Lower leg skin (tissue), 3 donors: ENCODE results near the gene GLE1.

Experiments used
- POLR2A ChIP-seq, 2 donors: fragments of 450-650 bp; IDR thresholded peaks; one replicate each; pipeline ENCODE4 v1.6.1; 2016 to 2017; ENCODE audit warnings: antibody characterized with exemption in 2 of 2, mild to moderate bottlenecking in 1 of 2, moderate library complexity in 1 of 2
- TF ChIP-seq, protein P1 (sequence below), 3 donors: fragments of 450-650 bp; IDR thresholded peaks; one replicate each; pipeline ENCODE4 v1.5.1; 2016; ENCODE audit warnings: antibody characterized with exemption in 3 of 3, mild to moderate bottlenecking in 3 of 3, moderate library complexity in 2 of 3

DNA sequence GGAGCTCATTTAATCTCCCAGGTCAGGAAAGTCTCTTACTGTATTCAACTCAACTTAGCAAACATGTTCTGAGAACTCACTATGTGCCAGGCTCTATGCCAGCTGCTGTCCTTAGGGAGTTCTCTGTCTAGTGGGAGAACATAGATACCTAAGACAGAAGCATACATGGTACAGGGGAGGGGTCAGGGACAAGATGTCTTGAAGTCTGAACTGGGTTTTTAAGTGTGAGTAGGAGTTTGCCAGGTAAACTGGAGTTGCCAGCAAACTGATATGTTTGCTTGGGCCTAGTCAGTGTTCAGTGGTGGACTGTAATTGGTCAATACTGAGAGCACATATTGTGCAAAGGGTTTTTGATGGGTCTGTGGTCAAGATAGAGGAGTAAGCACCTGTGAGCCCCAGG is 18.3 kb upstream of the GLE1 start:
- no peak for TF ChIP-seq POLR2A (IDR thresholded peaks at IDR 0.05)
- TF ChIP-seq, protein P1, sequence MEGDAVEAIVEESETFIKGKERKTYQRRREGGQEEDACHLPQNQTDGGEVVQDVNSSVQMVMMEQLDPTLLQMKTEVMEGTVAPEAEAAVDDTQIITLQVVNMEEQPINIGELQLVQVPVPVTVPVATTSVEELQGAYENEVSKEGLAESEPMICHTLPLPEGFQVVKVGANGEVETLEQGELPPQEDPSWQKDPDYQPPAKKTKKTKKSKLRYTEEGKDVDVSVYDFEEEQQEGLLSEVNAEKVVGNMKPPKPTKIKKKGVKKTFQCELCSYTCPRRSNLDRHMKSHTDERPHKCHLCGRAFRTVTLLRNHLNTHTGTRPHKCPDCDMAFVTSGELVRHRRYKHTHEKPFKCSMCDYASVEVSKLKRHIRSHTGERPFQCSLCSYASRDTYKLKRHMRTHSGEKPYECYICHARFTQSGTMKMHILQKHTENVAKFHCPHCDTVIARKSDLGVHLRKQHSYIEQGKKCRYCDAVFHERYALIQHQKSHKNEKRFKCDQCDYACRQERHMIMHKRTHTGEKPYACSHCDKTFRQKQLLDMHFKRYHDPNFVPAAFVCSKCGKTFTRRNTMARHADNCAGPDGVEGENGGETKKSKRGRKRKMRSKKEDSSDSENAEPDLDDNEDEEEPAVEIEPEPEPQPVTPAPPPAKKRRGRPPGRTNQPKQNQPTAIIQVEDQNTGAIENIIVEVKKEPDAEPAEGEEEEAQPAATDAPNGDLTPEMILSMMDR (IDR thresholded peaks at IDR 0.05) = no peak
